MCF 10A (cell line): ENCODE measurements around the gene GGTLC1. TPM values are rescaled to one million over a fixed set of nuclear protein-coding genes. Genes with fewer than 3 reads are reported as not detected.

Experiments used
- BruUV-seq: library from RNA; stranded (reverse); fragments of 400-500 nt; replicated peaks from 2 replicates; lab custom pipeline; 2021; lab: Mats Ljungman, UMichigan
- CTCF ChIA-PET: fragments of 300-600 bp; sonication (Branson Sonifier 250); formaldehyde crosslinking; extraction: SDS; loops from one replicate; lab custom pipeline; 2021; ENCODE audit warnings: antibody characterized with exemption, inconsistent platforms; lab: Yijun Ruan, JAX
- POLR2A ChIA-PET: fragments of 300-600, 350-650 bp; sonication (Branson Sonifier 250); formaldehyde crosslinking; extraction: SDS; loops from one replicate; lab custom pipeline; 2020; ENCODE audit warnings: antibody characterized with exemption, inconsistent platforms; lab: Yijun Ruan, JAX
- DNase-seq: peaks from one replicate; pipeline ENCODE4 v3.0.0-alpha.2; 2018; ENCODE audit not compliant: unreplicated experiment
- H3K27ac Mint-ChIP-seq: one replicate; pipeline ENCODE4 v1.8.0; 2022; ENCODE audit warnings: mild to moderate bottlenecking, low read depth, mixed read lengths; ENCODE audit not compliant: unreplicated experiment
- H3K27me3 Mint-ChIP-seq: one replicate; pipeline ENCODE4 v1.8.0; 2022; ENCODE audit warnings: mixed read lengths; ENCODE audit not compliant: insufficient read depth, unreplicated experiment
- H3K36me3 Mint-ChIP-seq: one replicate; pipeline ENCODE4 v1.8.0; 2022; ENCODE audit warnings: mild to moderate bottlenecking, moderate library complexity, mixed read lengths; ENCODE audit not compliant: insufficient read depth, unreplicated experiment
- H3K4me1 Mint-ChIP-seq: one replicate; pipeline ENCODE4 v1.8.0; 2022; ENCODE audit warnings: mixed read lengths; ENCODE audit not compliant: insufficient read depth, unreplicated experiment
- H3K4me3 Mint-ChIP-seq: one replicate; pipeline ENCODE4 v1.8.0; 2022; ENCODE audit warnings: mild to moderate bottlenecking, moderate library complexity, mixed read lengths; ENCODE audit not compliant: unreplicated experiment
- H3K9me3 Mint-ChIP-seq: one replicate; pipeline ENCODE4 v1.8.0; 2022; ENCODE audit warnings: mixed read lengths; ENCODE audit not compliant: unreplicated experiment
- intact Hi-C: fragments of 100-400 bp; cut with micrococcal nuclease; formaldehyde crosslinking; loops from 2 replicates; pipeline ENCODE4 v1.14.1; 2022
- total RNA-seq: library from RNA; stranded (reverse); gene quantifications from 2 replicates; pipeline ENCODE4 v1.2.3, GENCODE V29; 2022
- TF ChIP-seq, protein P1 (sequence below): fragments of 200-600 bp; IDR thresholded peaks from one replicate; pipeline ENCODE4 v1.8.0; 2022; ENCODE audit warnings: antibody characterized with exemption, mild to moderate bottlenecking; ENCODE audit not compliant: unreplicated experiment

The GGTLC1 gene
- total RNA-seq, 1 experiment from 2014 or later = not detected

- peaks cover 21% of the 10 kb centered on the region for H3K9me3 Mint-ChIP-seq
- POLR2A ChIA-PET = interaction anchor here (0.7 kb wide), 1 partner anchor 299 kb away, joined by 3 read pairs; no protein-coding TSS in a partner anchor
- H3K27ac Mint-ChIP-seq = no peak overlapping the region
These were observed 14.3 kb upstream of the GGTLC1 start for GRCh38 chr20:24002896-24003295.

GRCh38 chr20:24001712-24002405, 13.3 kb upstream of the GGTLC1 start:
- TF ChIP-seq, protein P1, sequence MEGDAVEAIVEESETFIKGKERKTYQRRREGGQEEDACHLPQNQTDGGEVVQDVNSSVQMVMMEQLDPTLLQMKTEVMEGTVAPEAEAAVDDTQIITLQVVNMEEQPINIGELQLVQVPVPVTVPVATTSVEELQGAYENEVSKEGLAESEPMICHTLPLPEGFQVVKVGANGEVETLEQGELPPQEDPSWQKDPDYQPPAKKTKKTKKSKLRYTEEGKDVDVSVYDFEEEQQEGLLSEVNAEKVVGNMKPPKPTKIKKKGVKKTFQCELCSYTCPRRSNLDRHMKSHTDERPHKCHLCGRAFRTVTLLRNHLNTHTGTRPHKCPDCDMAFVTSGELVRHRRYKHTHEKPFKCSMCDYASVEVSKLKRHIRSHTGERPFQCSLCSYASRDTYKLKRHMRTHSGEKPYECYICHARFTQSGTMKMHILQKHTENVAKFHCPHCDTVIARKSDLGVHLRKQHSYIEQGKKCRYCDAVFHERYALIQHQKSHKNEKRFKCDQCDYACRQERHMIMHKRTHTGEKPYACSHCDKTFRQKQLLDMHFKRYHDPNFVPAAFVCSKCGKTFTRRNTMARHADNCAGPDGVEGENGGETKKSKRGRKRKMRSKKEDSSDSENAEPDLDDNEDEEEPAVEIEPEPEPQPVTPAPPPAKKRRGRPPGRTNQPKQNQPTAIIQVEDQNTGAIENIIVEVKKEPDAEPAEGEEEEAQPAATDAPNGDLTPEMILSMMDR = no peak
- no peak overlapping the region for H3K27ac Mint-ChIP-seq
- DNase-seq = no peak
- H3K4me1 Mint-ChIP-seq = no peaks in the 10 kb centered on the region
- CTCF ChIA-PET = interaction anchor here (0.6 to 3.8 kb wide), 8 partner anchors 84 to 929 kb away, joined by 3 to 17 read pairs (median 4); no protein-coding TSS in a partner anchor
- no TSS peak for BruUV-seq
- POLR2A ChIA-PET = no interaction called here
- H3K27me3 Mint-ChIP-seq = no peaks in the 10 kb centered on the region
- no peaks in the 10 kb centered on the region for H3K36me3 Mint-ChIP-seq
- intact Hi-C loops = no loop called here
- H3K4me3 Mint-ChIP-seq = no peak overlapping the region
- H3K9me3 Mint-ChIP-seq = peaks cover 19% of the 10 kb centered on the region

More at GRCh38 chr20:24002896-24003295, 14.3 kb upstream of the GGTLC1 start:
- CTCF ChIA-PET = interaction anchor here (1.3 to 3.8 kb wide), 3 partner anchors 113 to 561 kb away, joined by 3 to 17 read pairs (median 4); no protein-coding TSS in a partner anchor
- intact Hi-C loops = no loop called here
- DNase-seq = no peak
- H3K27me3 Mint-ChIP-seq = no peaks in the 10 kb centered on the region
- H3K4me3 Mint-ChIP-seq = no peak overlapping the region
- no TSS peak for BruUV-seq
- no peaks in the 10 kb centered on the region for H3K4me1 Mint-ChIP-seq
- no peaks in the 10 kb centered on the region for H3K36me3 Mint-ChIP-seq
- TF ChIP-seq, protein P1 = no peak

DNA sequence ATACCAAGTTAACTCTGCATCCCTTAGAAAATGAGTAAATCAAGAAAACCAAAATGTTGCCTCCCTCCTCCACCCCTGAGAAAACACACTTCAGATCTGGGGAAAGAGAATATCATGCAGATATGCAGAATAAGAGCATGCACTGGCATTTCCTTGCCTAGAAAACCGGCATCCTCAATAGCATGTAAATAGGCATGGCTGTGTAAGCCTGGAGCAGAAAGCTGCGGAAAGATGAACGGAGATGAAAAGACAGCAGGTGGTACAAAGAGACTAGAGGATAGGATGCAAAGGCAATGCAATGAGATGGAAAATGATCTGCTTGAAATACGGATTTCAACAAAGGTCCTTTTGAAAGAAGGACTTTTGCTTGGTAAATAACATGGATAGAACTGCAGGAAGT, 10.3 kb upstream of the GGTLC1 start:
- no peak overlapping the region for H3K4me3 Mint-ChIP-seq
- intact Hi-C loops = loop anchor here (5.0 kb wide), 2 partner anchors 557 to 918 kb away; no protein-coding TSS in a partner anchor
- no peak for DNase-seq
- ChIA-PET POLR2A (no interaction called here), CTCF (interaction anchor here (0.6 to 4.0 kb wide), 10 partner anchors 8 to 932 kb away, joined by 3 to 49 read pairs (median 6); no protein-coding TSS in a partner anchor)
- no TSS peak for BruUV-seq
- H3K36me3 Mint-ChIP-seq = no peaks in the 10 kb centered on the region
- no peak overlapping the region for H3K27ac Mint-ChIP-seq
- H3K27me3 Mint-ChIP-seq = no peaks in the 10 kb centered on the region
- TF ChIP-seq, protein P1 = no peak
- no peaks in the 10 kb centered on the region for H3K4me1 Mint-ChIP-seq
- H3K9me3 Mint-ChIP-seq = peaks cover 17% of the 10 kb centered on the region

DNA sequence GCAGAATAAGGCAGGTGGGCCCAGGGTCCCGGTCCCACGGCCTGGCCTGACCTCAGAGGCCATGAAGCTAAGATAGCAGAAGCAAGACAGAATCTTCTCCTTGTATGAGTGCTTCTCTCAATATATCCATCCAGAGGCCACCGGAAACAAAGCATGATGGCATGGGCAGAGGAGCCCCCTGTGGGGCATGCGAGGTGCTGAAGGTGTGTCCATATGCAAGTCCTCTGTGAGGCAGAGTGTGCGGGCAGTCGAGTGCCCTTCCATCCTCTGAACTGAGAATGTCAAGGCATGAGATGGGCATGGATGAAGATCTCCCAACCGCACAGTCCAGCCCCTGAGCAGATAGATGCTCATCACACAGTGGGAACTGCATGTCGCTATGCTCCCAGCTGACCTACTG, 9.8 kb upstream of the GGTLC1 start:
- no TSS peak for BruUV-seq
- Mint-ChIP-seq H3K4me1 (no peaks in the 10 kb centered on the region), H3K9me3 (peaks cover 12% of the 10 kb centered on the region), H3K27me3 (no peaks in the 10 kb centered on the region), H3K27ac (no peak overlapping the region), H3K4me3 (no peak overlapping the region), H3K36me3 (no peaks in the 10 kb centered on the region)
- intact Hi-C loops = loop anchor here (5.0 kb wide), 2 partner anchors 556 to 919 kb away; no protein-coding TSS in a partner anchor
- DNase-seq = no peak
- TF ChIP-seq, protein P1 = no peak
- CTCF ChIA-PET = interaction anchor here (0.6 to 4.0 kb wide), 8 partner anchors 9 to 932 kb away, joined by 3 to 49 read pairs (median 6); no protein-coding TSS in a partner anchor
- POLR2A ChIA-PET = no interaction called here
